HepG2 (cell line): ENCODE measurements around the gene SEMA3F. TPM values are rescaled to one million over a fixed set of nuclear protein-coding genes. Genes with fewer than 3 reads are reported as not detected.

Source experiments
- ATAC-seq: fragments of 200-7000 bp; cut with Tn5 transposase; 3 replicates; pipeline ENCODE4 v1.9.1; 2020; ENCODE audit warnings: mild to moderate bottlenecking, moderate library complexity
- BruUV-seq: library from RNA; stranded (reverse); fragments of 400-500 nt; replicated peaks from 2 replicates; lab custom pipeline; 2021; lab: Mats Ljungman, UMichigan
- CTCF ChIA-PET: fragments of 300-600 bp; formaldehyde crosslinking; extraction: SDS; loops from one replicate; lab custom pipeline; 2021; ENCODE audit warnings: low total read pairs, inconsistent platforms, low intra/inter-chr PET ratio; lab: Yijun Ruan, JAX
- POLR2A ChIA-PET: fragments of 350-600 bp; sonication (Branson Sonifier 250); formaldehyde crosslinking; loops from one replicate; lab custom pipeline; 2020; ENCODE audit warnings: antibody characterized with exemption, inconsistent platforms; lab: Yijun Ruan, JAX
- DNase-seq: peaks from one replicate; pipeline ENCODE4 v3.0.0-alpha.2; 2015; ENCODE audit warnings: low spot score
- FAIRE-seq: peaks from 3 replicates; lab custom pipeline; 2011; peaks lifted over from hg19 to GRCh38; lab: Jason Lieb, UNC
- H2AFZ ChIP-seq: one replicate; pipeline ENCODE4 v1.6.1; 2011; ENCODE audit warnings: low read length, inconsistent platforms
- H3K27ac ChIP-seq: fragments of 300-600 bp; 3 replicates; pipeline ENCODE4 v1.8.0; 2011; ENCODE audit warnings: mixed run types, mild to moderate bottlenecking, mixed read lengths, low read length, inconsistent platforms; ENCODE audit not compliant: insufficient read depth; ENCODE audit errors: extremely low read length
- H3K27me3 ChIP-seq, 2 experiments: fragments of 200-600 bp in 1 of 2; 2 replicates in 1 of 2; 3 replicates in 1 of 2; pipeline versions ENCODE4 v1.6.0 to v1.8.0; 2011; ENCODE audit warnings: low read length in 2 of 2, mild to moderate bottlenecking in 2 of 2, moderate library complexity in 2 of 2, inconsistent platforms in 1 of 2; ENCODE audit not compliant: insufficient read depth in 2 of 2, control insufficient read depth in 1 of 2
- H3K36me3 ChIP-seq, 2 experiments: fragments of 200-600 bp in 1 of 2; replicated peaks in 1 of 2; 2 replicates in 1 of 2; 3 replicates in 1 of 2; pipeline versions ENCODE4 v1.5.1 to v1.8.0; 2011; ENCODE audit warnings: low read length in 2 of 2, inconsistent platforms in 1 of 2; ENCODE audit not compliant: insufficient read depth in 2 of 2, control insufficient read depth in 1 of 2
- H3K4me1 ChIP-seq: 2 replicates; pipeline ENCODE4 v1.5.1; 2012; ENCODE audit warnings: low read length, inconsistent platforms; ENCODE audit not compliant: insufficient read depth
- H3K4me2 ChIP-seq: 2 replicates; pipeline ENCODE4 v1.6.0; 2011; ENCODE audit warnings: low read depth, low read length, inconsistent platforms
- H3K4me3 ChIP-seq, 3 experiments: fragments of 200-600 bp in 1 of 3; sonication (generic), shearing (Covaris generic) in 1 of 3; replicated peaks in 1 of 3; 2 replicates each; pipeline ENCODE4 v1.5.1; 2011 to 2016; ENCODE audit warnings: low read length in 3 of 3, inconsistent platforms in 2 of 3, low read depth in 2 of 3, mild to moderate bottlenecking in 2 of 3, control low read depth in 1 of 3, mixed read lengths in 1 of 3; ENCODE audit not compliant: insufficient read depth in 1 of 3
- H3K79me2 ChIP-seq: one replicate; pipeline ENCODE4 v1.6.1; 2011; ENCODE audit warnings: low read length, inconsistent platforms; ENCODE audit not compliant: insufficient read depth
- H3K9ac ChIP-seq: 2 replicates; pipeline ENCODE4 v1.6.0; 2011; ENCODE audit warnings: mild to moderate bottlenecking, low read depth, low read length, inconsistent platforms; ENCODE audit not compliant: insufficient read depth
- H3K9me3 ChIP-seq: 2 replicates; pipeline ENCODE4 v1.5.1; 2012; ENCODE audit warnings: mild to moderate bottlenecking, low read length
- H4K20me1 ChIP-seq: 2 replicates; pipeline ENCODE4 v1.6.0; 2011; ENCODE audit warnings: inconsistent platforms, mild to moderate bottlenecking, low read length, moderate library complexity; ENCODE audit not compliant: insufficient read depth
- GATA4 ChIP-seq: sonication (generic); IDR thresholded peaks from 2 replicates; pipeline ENCODE4 v1.6.1; 2016; ENCODE audit warnings: antibody characterized with exemption, low read depth, borderline replicate concordance
- GFI1 ChIP-seq: sonication (generic); formaldehyde crosslinking; IDR thresholded peaks from 2 replicates; pipeline ENCODE4 v1.5.0; 2020; ENCODE audit warnings: missing genetic modification reagents, mild to moderate bottlenecking, borderline replicate concordance
- KMT2A ChIP-seq: sonication (generic); formaldehyde crosslinking; IDR thresholded peaks from 2 replicates; pipeline ENCODE4 v1.4.0; 2020; ENCODE audit warnings: missing genetic modification reagents
- NFATC3 ChIP-seq: sonication (generic); formaldehyde crosslinking; IDR thresholded peaks from 2 replicates; pipeline ENCODE4 v1.5.1; 2020; ENCODE audit warnings: mild to moderate bottlenecking, missing genetic modification reagents
- NPAS2 ChIP-seq: sonication (generic); formaldehyde crosslinking; IDR thresholded peaks from 2 replicates; pipeline ENCODE4 v1.8.0; 2022; ENCODE audit warnings: mild to moderate bottlenecking, missing genetic modification reagents, borderline replicate concordance
- SP5 ChIP-seq: IDR thresholded peaks from 2 replicates; pipeline ENCODE4 v1.6.1; 2016; ENCODE audit warnings: low read depth, borderline replicate concordance
- TRAFD1 ChIP-seq: sonication (generic); formaldehyde crosslinking; IDR thresholded peaks from 2 replicates; pipeline ENCODE4 v1.5.1; 2020; ENCODE audit warnings: missing genetic modification reagents, mild to moderate bottlenecking, borderline replicate concordance
- ZNF263 ChIP-seq: sonication (generic); formaldehyde crosslinking; IDR thresholded peaks from 2 replicates; pipeline ENCODE4 v1.4.0; 2020; ENCODE audit warnings: missing genetic modification reagents
- ZNF317 ChIP-seq: sonication (generic); formaldehyde crosslinking; IDR thresholded peaks from 2 replicates; pipeline ENCODE4 v1.5.0; 2020; ENCODE audit warnings: mild to moderate bottlenecking, missing genetic modification reagents
- ZNF496 ChIP-seq: sonication (generic); formaldehyde crosslinking; IDR thresholded peaks from 2 replicates; pipeline ENCODE4 v1.8.1; 2023; ENCODE audit warnings: mild to moderate bottlenecking, moderate library complexity, missing genetic modification reagents; ENCODE audit not compliant: insufficient replicate concordance
- ZNF552 ChIP-seq: sonication (generic); formaldehyde crosslinking; IDR thresholded peaks from 2 replicates; pipeline ENCODE4 v1.9.0; 2022; ENCODE audit warnings: missing genetic modification reagents, mild to moderate bottlenecking, borderline replicate concordance
- ZNF564 ChIP-seq: sonication (generic); formaldehyde crosslinking; IDR thresholded peaks from 2 replicates; pipeline ENCODE4 v1.8.1; 2023; ENCODE audit warnings: mild to moderate bottlenecking, missing genetic modification reagents
- ZNF687 ChIP-seq: sonication (generic); formaldehyde crosslinking; IDR thresholded peaks from 2 replicates; pipeline ENCODE4 v1.5.1; 2020; ENCODE audit warnings: mild to moderate bottlenecking, missing genetic modification reagents, moderate library complexity
- WGBS: methylation state at CpG from one replicate; pipeline ENCODE4 v1.1.6; 2017; ENCODE audit warnings: low lambda C conversion rate; 5-methylcytosine and 5-hydroxymethylcytosine counted together
- in situ Hi-C: cut with HindIII; loops from 2 replicates; pipeline ENCODE4 v1.10.0; 2017; ENCODE audit warnings: low pct_unique_long_range_greater_than_20kb; ENCODE audit not compliant: extremely low pct_ligation_motif_present
- intact Hi-C: fragments of 100-400 bp; cut with micrococcal nuclease; formaldehyde crosslinking; loops from one replicate; pipeline ENCODE4 v1.10.0; 2022; ENCODE audit not compliant: unreplicated experiment
- polyA plus RNA-seq, 8 experiments: library from polyadenylated mRNA; depleted of rRNA in 3 of 8; stranded (reverse) in 7 of 8; unstranded in 1 of 8; fragments of >200 nt; fragmentation: Illumina TruSeq in 4 of 8; extraction: Trizol in 4 of 8; gene quantifications; 2 replicates each; pipeline versions ENCODE4 v1.2.1 to v1.2.3, GENCODE V29; 2011 to 2016; ENCODE audit warnings: low read depth in 4 of 8, missing spikeins in 1 of 8, mixed read lengths in 1 of 8; ENCODE audit not compliant: insufficient read depth in 1 of 8
- total RNA-seq, 5 experiments: library from RNA; depleted of rRNA; stranded (reverse); fragments of >200 nt; fragmentation: Illumina TruSeq; extraction: Trizol; gene quantifications; 2 replicates each; pipeline ENCODE4 v1.2.3, GENCODE V29; 2016; ENCODE audit warnings: low read depth in 1 of 5
- TF ChIP-seq, protein P1 (sequence below): sonication (generic); formaldehyde crosslinking; IDR thresholded peaks from 2 replicates; pipeline ENCODE4 v1.5.0; 2020; ENCODE audit warnings: mild to moderate bottlenecking, missing genetic modification reagents

Gene SEMA3F
- total and polyA plus RNA-seq, 2 of the 13 experiments (the other 11 are each of a cell fraction or from before 2014, with no cell fraction given) = 7.6 to 17.2 TPM

DNA sequence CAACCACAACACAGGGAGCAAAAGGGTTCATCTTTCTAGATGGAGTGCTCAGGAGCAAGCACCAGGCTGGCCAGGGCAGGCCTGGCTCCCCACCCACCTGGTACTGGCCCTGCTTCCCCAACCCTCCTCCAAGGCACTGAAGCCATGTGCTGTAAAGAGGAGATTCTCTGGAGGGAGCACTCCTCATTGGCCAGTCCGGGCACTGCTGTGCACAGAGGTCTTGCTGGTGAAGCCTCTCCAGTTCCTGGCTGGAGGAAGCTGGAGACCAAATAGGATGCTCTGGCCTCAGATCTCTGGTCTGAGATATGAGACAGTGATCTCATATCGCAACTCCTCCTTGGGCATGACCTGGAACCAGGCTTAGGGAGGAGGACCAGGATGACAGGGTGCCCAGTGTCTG lies 7.7 kb upstream of the SEMA3F start (continued):
- TF ChIP-seq ZNF687 (CRISPR knock-in tag) (peak; percentile 18; the same call in 1 of the 2 replicates), ZNF263 (CRISPR knock-in tag) (peak; percentile 79)

GRCh38 chr3:50147861-50148260 lies 7.3 kb upstream of the SEMA3F start:
- ATAC-seq (no peak), FAIRE-seq (no peak), DNase-seq (no peak)
- Histone ChIP-seq H2AFZ (no peak overlapping the region), H3K36me3 (no peaks in the 10 kb centered on the region), H3K79me2 (no peaks in the 10 kb centered on the region), H4K20me1 (no peaks in the 10 kb centered on the region), H3K27ac (no peak overlapping the region), H3K4me2 (no peak overlapping the region), H3K4me1 (peaks cover 63% of the 10 kb centered on the region), H3K9ac (no peak overlapping the region), H3K9me3 (no peaks in the 10 kb centered on the region), H3K4me3 (no peak overlapping the region), H3K27me3 (peaks cover 0 to 3% of the 10 kb centered on the region in 2 experiments; a peak in 1 of 5 replicates)
- ChIA-PET CTCF (no interaction called here), POLR2A (interaction anchor here (0.8 to 3.3 kb wide), 3 partner anchors 11 to 55 kb away, joined by 3 to 23 read pairs (median 3); no protein-coding TSS in a partner anchor)
- intact Hi-C loops = no loop called here
- 13% methylated on average over 2 of the region's 6 CpGs for WGBS
- in situ Hi-C loops = no loop called here
- no peak for TF ChIP-seq NFATC3
- TF ChIP-seq ZNF564 = no peak
- TF ChIP-seq GATA4 = no peak
- TF ChIP-seq NPAS2 (CRISPR knock-in tag) = no peak
- TF ChIP-seq ZNF496 (CRISPR knock-in tag) = no peak
- no peak for TF ChIP-seq KMT2A
- TF ChIP-seq, protein P1, sequence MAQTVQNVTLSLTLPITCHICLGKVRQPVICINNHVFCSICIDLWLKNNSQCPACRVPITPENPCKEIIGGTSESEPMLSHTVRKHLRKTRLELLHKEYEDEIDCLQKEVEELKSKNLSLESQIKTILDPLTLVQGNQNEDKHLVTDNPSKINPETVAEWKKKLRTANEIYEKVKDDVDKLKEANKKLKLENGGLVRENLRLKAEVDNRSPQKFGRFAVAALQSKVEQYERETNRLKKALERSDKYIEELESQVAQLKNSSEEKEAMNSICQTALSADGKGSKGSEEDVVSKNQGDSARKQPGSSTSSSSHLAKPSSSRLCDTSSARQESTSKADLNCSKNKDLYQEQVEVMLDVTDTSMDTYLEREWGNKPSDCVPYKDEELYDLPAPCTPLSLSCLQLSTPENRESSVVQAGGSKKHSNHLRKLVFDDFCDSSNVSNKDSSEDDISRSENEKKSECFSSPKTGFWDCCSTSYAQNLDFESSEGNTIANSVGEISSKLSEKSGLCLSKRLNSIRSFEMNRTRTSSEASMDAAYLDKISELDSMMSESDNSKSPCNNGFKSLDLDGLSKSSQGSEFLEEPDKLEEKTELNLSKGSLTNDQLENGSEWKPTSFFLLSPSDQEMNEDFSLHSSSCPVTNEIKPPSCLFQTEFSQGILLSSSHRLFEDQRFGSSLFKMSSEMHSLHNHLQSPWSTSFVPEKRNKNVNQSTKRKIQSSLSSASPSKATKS (CRISPR knock-in tag) = no peak
- TF ChIP-seq GFI1 (CRISPR knock-in tag) = no peak
- no peak for TF ChIP-seq ZNF552 (CRISPR knock-in tag)
- TF ChIP-seq ZNF317 (CRISPR knock-in tag) = no peak
- TF ChIP-seq TRAFD1 (CRISPR knock-in tag) = no peak
- no peak for TF ChIP-seq SP5 (CRISPR knock-in tag)
- no TSS peak for BruUV-seq
